WTC11 (cell line): ENCODE data around the gene R3HDM4. TPM values are rescaled to one million over a fixed set of nuclear protein-coding genes. Genes with fewer than 3 reads are reported as not detected.

ENCODE experiments used
- ATAC-seq: fragments of 200-7000 bp; cut with Tn5 transposase; 2 replicates; pipeline ENCODE4 v1.10.0; 2021; ENCODE audit warnings: mild to moderate bottlenecking, moderate library complexity
- CTCF ChIA-PET: fragments of 300-600 bp; sonication (Branson Sonifier 250); formaldehyde crosslinking; loops from one replicate; lab custom pipeline; 2021; ENCODE audit warnings: antibody characterized with exemption; lab: Charles Lee
- POLR2A ChIA-PET: fragments of 350-600 bp; sonication (Branson Sonifier 250); formaldehyde crosslinking; loops from one replicate; lab custom pipeline; 2021; ENCODE audit warnings: antibody characterized with exemption; lab: Charles Lee
- DNase-seq: peaks from one replicate; pipeline ENCODE4 v3.0.0; 2021; ENCODE audit warnings: low spot score
- H3K27ac Mint-ChIP-seq: 2 replicates; pipeline ENCODE4 v1.8.0; 2021; ENCODE audit warnings: mixed read lengths
- H3K27me3 Mint-ChIP-seq: 2 replicates; pipeline ENCODE4 v1.8.0; 2021; ENCODE audit warnings: low read depth, mild to moderate bottlenecking, moderate library complexity, mixed read lengths
- H3K36me3 Mint-ChIP-seq: 2 replicates; pipeline ENCODE4 v1.8.0; 2021; ENCODE audit warnings: mixed read lengths
- H3K4me1 Mint-ChIP-seq: 2 replicates; pipeline ENCODE4 v1.8.0; 2022; ENCODE audit warnings: mixed read lengths
- H3K4me3 Mint-ChIP-seq: 2 replicates; pipeline ENCODE4 v1.8.0; 2021; ENCODE audit warnings: mild to moderate bottlenecking, moderate library complexity, mixed read lengths
- H3K9me3 Mint-ChIP-seq: 2 replicates; pipeline ENCODE4 v1.8.0; 2021; ENCODE audit warnings: mixed read lengths
- ATF1 ChIP-seq: sonication (generic); formaldehyde crosslinking; IDR thresholded peaks from 2 replicates; pipeline ENCODE4 v1.8.1; 2023; ENCODE audit warnings: mild to moderate bottlenecking, moderate library complexity, missing genetic modification reagents
- GRHL2 ChIP-seq: fragments of 250-450 bp; sonication (Bioruptor Pico); IDR thresholded peaks from 2 replicates; pipeline ENCODE4 v1.8.0; 2022; ENCODE audit warnings: mild to moderate bottlenecking, moderate library complexity; ENCODE audit not compliant: insufficient replicate concordance, severe bottlenecking
- GTF2I ChIP-seq: fragments of 250-450 bp; sonication (Bioruptor Pico); conservative IDR thresholded peaks from 2 replicates; pipeline ENCODE4 v1.4.0; 2021; ENCODE audit warnings: mild to moderate bottlenecking
- JAZF1 ChIP-seq: fragments of 250-450 bp; sonication (Bioruptor Pico); IDR thresholded peaks from 2 replicates; pipeline ENCODE4 v1.9.0; 2021; ENCODE audit warnings: moderate library complexity, mild to moderate bottlenecking, inconsistent platforms
- KAT7 ChIP-seq: sonication (generic); formaldehyde crosslinking; IDR thresholded peaks from 2 replicates; pipeline ENCODE4 v1.8.1; 2023; ENCODE audit warnings: missing genetic modification reagents, mild to moderate bottlenecking, borderline replicate concordance
- MXD4 ChIP-seq: fragments of 250-450 bp; sonication (Bioruptor Pico); IDR thresholded peaks from 2 replicates; pipeline ENCODE4 v1.8.0; 2021; ENCODE audit warnings: mild to moderate bottlenecking, moderate library complexity, borderline replicate concordance
- RELA ChIP-seq: sonication (generic); formaldehyde crosslinking; IDR thresholded peaks from 2 replicates; pipeline ENCODE4 v1.8.1; 2022; ENCODE audit warnings: missing genetic modification reagents, mild to moderate bottlenecking, borderline replicate concordance
- TEAD4 ChIP-seq: sonication (generic); formaldehyde crosslinking; IDR thresholded peaks from 2 replicates; pipeline ENCODE4 v1.8.0; 2022; ENCODE audit warnings: mild to moderate bottlenecking, missing genetic modification reagents
- ZNF396 ChIP-seq: fragments of 250-450 bp; sonication (Bioruptor Pico); IDR thresholded peaks from 2 replicates; pipeline ENCODE4 v1.8.0; 2021; ENCODE audit warnings: mild to moderate bottlenecking, moderate library complexity, borderline replicate concordance
- ZNF416 ChIP-seq: fragments of 250-450 bp; sonication (Bioruptor Pico); IDR thresholded peaks from 2 replicates; pipeline ENCODE4 v1.9.0; 2021; ENCODE audit warnings: mild to moderate bottlenecking, inconsistent platforms
- total RNA-seq: library from RNA; stranded (reverse); gene quantifications from 3 replicates; pipeline ENCODE4 v1.2.3, GENCODE V29; 2021
- TF ChIP-seq, protein P1 (sequence below): fragments of 250-450 bp; sonication (Bioruptor Pico); IDR thresholded peaks from 2 replicates; pipeline ENCODE4 v1.9.0; 2021; ENCODE audit warnings: mild to moderate bottlenecking
- TF ChIP-seq, protein P2 (sequence below): sonication (generic); formaldehyde crosslinking; conservative IDR thresholded peaks from 2 replicates; pipeline ENCODE4 v1.8.1; 2022; ENCODE audit warnings: mild to moderate bottlenecking, missing genetic modification reagents
- TF ChIP-seq, protein P3 (sequence below): fragments of 250-450 bp; sonication (Bioruptor Pico); IDR thresholded peaks from 2 replicates; pipeline ENCODE4 v1.9.0; 2021; ENCODE audit warnings: mild to moderate bottlenecking, borderline replicate concordance
- TF ChIP-seq, protein P4 (sequence below): sonication (generic); formaldehyde crosslinking; IDR thresholded peaks from 2 replicates; pipeline ENCODE4 v1.8.0; 2022; ENCODE audit warnings: mild to moderate bottlenecking, missing genetic modification reagents
- TF ChIP-seq, protein P5 (sequence below): sonication (generic); formaldehyde crosslinking; IDR thresholded peaks from 2 replicates; pipeline ENCODE4 v1.8.1; 2023; ENCODE audit warnings: mild to moderate bottlenecking, moderate library complexity, missing genetic modification reagents
- TF ChIP-seq, protein P6 (sequence below): sonication (generic); formaldehyde crosslinking; IDR thresholded peaks from 2 replicates; pipeline ENCODE4 v1.8.0; 2022; ENCODE audit warnings: mild to moderate bottlenecking, missing genetic modification reagents
- TF ChIP-seq, protein P7 (sequence below): sonication (generic); formaldehyde crosslinking; IDR thresholded peaks from 2 replicates; pipeline ENCODE4 v1.8.0; 2022; ENCODE audit warnings: mild to moderate bottlenecking, missing genetic modification reagents

Gene R3HDM4
- total RNA-seq, 1 experiment from 2014 or later: 99.5 TPM

DNA sequence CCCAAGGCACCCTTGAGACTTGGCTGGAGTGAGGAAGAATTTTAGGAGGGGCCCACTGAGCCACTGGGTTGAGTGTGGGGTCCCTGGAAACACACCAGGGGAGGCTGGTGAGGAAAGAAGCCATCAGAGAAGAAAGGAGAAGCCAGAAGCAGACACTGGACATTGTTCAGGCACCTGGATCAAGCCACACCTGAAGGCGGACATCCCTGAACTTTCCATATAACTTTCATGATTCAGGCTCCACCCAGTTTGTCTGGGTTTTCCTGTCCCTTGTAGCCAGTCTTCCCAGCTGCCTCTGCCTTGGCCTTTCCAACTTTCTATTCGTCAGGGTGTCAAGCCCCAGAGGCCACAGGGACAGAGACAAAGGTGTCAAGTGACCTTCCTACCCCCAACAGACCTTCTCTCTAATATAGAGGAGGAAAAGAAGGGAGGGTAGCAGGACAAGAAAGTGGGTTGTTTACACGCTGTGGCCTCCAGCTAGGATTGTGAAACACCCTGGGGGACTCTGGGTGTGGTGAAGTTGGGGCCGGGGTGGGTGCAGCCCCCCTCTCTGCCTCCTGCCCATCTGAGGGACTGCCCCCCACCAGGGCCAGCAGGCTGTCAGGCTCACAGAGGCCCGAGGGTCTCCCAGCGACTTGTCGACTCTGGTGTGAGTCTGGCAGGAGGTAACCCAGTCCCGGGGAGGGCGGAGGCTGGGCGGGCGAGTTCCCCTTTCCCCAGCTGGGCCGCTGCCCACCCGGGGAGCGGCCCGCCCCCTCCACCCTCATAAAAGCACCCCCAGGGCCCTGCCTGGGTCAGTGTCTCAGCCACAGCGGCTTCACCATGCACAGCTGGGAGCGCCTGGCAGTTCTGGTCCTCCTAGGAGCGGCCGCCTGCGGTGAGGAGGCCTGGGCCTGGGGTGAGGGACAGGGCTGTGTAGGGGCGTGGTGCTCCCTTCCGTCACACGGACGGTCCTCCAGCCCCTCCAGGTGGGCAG, 53.9 kb downstream of the R3HDM4 start, which contains the start of gene CFD (continued):
- TF ChIP-seq, protein P1, sequence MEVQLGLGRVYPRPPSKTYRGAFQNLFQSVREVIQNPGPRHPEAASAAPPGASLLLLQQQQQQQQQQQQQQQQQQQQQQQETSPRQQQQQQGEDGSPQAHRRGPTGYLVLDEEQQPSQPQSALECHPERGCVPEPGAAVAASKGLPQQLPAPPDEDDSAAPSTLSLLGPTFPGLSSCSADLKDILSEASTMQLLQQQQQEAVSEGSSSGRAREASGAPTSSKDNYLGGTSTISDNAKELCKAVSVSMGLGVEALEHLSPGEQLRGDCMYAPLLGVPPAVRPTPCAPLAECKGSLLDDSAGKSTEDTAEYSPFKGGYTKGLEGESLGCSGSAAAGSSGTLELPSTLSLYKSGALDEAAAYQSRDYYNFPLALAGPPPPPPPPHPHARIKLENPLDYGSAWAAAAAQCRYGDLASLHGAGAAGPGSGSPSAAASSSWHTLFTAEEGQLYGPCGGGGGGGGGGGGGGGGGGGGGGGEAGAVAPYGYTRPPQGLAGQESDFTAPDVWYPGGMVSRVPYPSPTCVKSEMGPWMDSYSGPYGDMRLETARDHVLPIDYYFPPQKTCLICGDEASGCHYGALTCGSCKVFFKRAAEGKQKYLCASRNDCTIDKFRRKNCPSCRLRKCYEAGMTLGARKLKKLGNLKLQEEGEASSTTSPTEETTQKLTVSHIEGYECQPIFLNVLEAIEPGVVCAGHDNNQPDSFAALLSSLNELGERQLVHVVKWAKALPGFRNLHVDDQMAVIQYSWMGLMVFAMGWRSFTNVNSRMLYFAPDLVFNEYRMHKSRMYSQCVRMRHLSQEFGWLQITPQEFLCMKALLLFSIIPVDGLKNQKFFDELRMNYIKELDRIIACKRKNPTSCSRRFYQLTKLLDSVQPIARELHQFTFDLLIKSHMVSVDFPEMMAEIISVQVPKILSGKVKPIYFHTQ (CRISPR knock-in tag): no peak
- no peak for TF ChIP-seq ZNF396
- TF ChIP-seq JAZF1 (CRISPR knock-in tag): no peak
- no peak for TF ChIP-seq GRHL2
- TF ChIP-seq ZNF416 (CRISPR knock-in tag): no peak
- TF ChIP-seq, protein P2, sequence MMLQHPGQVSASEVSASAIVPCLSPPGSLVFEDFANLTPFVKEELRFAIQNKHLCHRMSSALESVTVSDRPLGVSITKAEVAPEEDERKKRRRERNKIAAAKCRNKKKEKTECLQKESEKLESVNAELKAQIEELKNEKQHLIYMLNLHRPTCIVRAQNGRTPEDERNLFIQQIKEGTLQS: no peak
- TF ChIP-seq RELA: no peak
- TF ChIP-seq, all 79 proteins: peak for 0

DNA sequence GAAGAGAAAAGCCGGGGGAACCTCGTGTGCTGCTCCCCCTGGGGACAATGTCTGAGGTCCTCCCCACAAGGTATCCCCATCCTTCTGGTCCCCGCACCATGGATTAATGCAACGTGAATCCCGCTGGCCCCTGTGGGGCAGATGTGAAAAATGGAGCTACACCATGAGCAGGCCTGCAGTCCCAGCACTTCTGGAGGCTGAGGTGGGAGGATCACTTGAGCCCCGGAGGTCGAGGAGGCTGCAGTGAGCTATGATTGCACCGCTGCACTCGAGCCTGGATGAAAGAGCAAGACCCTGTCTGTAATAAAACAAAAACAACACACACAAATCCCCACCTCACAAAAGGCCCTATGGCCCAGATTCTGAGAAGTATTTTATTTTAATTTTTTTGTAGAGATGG, 54.7 kb downstream of the R3HDM4 start:
- Mint-ChIP-seq H3K36me3 (no peaks in the 10 kb centered on the region), H3K27me3 (peaks cover 31% of the 10 kb centered on the region), H3K27ac (no peak overlapping the region), H3K9me3 (no peaks in the 10 kb centered on the region), H3K4me3 (no peak overlapping the region), H3K4me1 (no peaks in the 10 kb centered on the region; the same call in 1 of the 2 replicates)
- POLR2A ChIA-PET: no interaction called here
- CTCF ChIA-PET: interaction anchor here (0.6 to 1.1 kb wide), 3 partner anchors 75 to 386 kb away, joined by 3 to 5 read pairs (median 3); no protein-coding TSS in a partner anchor
- no peak for ATAC-seq
- no peak for DNase-seq
- no peak for TF ChIP-seq GRHL2
- TF ChIP-seq MXD4 (CRISPR knock-in tag): no peak
- TF ChIP-seq, protein P3, sequence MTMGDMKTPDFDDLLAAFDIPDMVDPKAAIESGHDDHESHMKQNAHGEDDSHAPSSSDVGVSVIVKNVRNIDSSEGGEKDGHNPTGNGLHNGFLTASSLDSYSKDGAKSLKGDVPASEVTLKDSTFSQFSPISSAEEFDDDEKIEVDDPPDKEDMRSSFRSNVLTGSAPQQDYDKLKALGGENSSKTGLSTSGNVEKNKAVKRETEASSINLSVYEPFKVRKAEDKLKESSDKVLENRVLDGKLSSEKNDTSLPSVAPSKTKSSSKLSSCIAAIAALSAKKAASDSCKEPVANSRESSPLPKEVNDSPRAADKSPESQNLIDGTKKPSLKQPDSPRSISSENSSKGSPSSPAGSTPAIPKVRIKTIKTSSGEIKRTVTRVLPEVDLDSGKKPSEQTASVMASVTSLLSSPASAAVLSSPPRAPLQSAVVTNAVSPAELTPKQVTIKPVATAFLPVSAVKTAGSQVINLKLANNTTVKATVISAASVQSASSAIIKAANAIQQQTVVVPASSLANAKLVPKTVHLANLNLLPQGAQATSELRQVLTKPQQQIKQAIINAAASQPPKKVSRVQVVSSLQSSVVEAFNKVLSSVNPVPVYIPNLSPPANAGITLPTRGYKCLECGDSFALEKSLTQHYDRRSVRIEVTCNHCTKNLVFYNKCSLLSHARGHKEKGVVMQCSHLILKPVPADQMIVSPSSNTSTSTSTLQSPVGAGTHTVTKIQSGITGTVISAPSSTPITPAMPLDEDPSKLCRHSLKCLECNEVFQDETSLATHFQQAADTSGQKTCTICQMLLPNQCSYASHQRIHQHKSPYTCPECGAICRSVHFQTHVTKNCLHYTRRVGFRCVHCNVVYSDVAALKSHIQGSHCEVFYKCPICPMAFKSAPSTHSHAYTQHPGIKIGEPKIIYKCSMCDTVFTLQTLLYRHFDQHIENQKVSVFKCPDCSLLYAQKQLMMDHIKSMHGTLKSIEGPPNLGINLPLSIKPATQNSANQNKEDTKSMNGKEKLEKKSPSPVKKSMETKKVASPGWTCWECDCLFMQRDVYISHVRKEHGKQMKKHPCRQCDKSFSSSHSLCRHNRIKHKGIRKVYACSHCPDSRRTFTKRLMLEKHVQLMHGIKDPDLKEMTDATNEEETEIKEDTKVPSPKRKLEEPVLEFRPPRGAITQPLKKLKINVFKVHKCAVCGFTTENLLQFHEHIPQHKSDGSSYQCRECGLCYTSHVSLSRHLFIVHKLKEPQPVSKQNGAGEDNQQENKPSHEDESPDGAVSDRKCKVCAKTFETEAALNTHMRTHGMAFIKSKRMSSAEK (CRISPR knock-in tag): no peak
- TF ChIP-seq, protein P4, sequence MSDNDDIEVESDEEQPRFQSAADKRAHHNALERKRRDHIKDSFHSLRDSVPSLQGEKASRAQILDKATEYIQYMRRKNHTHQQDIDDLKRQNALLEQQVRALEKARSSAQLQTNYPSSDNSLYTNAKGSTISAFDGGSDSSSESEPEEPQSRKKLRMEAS: no peak
- TF ChIP-seq, protein P5, sequence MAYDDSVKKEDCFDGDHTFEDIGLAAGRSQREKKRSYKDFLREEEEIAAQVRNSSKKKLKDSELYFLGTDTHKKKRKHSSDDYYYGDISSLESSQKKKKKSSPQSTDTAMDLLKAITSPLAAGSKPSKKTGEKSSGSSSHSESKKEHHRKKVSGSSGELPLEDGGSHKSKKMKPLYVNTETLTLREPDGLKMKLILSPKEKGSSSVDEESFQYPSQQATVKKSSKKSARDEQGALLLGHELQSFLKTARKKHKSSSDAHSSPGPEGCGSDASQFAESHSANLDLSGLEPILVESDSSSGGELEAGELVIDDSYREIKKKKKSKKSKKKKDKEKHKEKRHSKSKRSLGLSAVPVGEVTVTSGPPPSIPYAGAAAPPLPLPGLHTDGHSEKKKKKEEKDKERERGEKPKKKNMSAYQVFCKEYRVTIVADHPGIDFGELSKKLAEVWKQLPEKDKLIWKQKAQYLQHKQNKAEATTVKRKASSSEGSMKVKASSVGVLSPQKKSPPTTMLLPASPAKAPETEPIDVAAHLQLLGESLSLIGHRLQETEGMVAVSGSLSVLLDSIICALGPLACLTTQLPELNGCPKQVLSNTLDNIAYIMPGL (CRISPR knock-in tag): no peak
- TF ChIP-seq ATF1: no peak
- TF ChIP-seq GTF2I (CRISPR knock-in tag): no peak
- no peak for TF ChIP-seq TEAD4 (CRISPR knock-in tag)
- TF ChIP-seq, protein P6, sequence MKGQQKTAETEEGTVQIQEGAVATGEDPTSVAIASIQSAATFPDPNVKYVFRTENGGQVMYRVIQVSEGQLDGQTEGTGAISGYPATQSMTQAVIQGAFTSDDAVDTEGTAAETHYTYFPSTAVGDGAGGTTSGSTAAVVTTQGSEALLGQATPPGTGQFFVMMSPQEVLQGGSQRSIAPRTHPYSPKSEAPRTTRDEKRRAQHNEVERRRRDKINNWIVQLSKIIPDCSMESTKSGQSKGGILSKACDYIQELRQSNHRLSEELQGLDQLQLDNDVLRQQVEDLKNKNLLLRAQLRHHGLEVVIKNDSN (CRISPR knock-in tag): no peak
- TF ChIP-seq KAT7 (CRISPR knock-in tag): no peak
- TF ChIP-seq, protein P7, sequence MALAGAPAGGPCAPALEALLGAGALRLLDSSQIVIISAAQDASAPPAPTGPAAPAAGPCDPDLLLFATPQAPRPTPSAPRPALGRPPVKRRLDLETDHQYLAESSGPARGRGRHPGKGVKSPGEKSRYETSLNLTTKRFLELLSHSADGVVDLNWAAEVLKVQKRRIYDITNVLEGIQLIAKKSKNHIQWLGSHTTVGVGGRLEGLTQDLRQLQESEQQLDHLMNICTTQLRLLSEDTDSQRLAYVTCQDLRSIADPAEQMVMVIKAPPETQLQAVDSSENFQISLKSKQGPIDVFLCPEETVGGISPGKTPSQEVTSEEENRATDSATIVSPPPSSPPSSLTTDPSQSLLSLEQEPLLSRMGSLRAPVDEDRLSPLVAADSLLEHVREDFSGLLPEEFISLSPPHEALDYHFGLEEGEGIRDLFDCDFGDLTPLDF: no peak
